Left lobe of liver (tissue), 2 donors: ENCODE data around the gene NTF3. TPM values are rescaled to one million over a fixed set of nuclear protein-coding genes. Genes with fewer than 3 reads are reported as not detected.

Source experiments
- ATAC-seq: fragments of 200-7000 bp; cut with Tn5 transposase; one replicate; pipeline ENCODE4 v1.9.1; 2020; ENCODE audit warnings: mild to moderate bottlenecking, moderate library complexity
- DNase-seq: peaks from one replicate; pipeline ENCODE4 v3.0.0-alpha.2; 2020; ENCODE audit warnings: low spot score
- total RNA-seq: library from RNA; stranded (reverse); gene quantifications from one replicate; pipeline ENCODE4 v1.2.1, GENCODE V29; 2021
- donor health status: DM: no; HTN: no; CAD: no; lungs with moderate emphysema.
- donor health status: DM: no; HTN: yes; CAD: no.

NTF3 gene
- total RNA-seq, 1 donor from 2014 or later = 4.6 TPM

- ATAC-seq (no peak), DNase-seq (no peak)
These were observed 986 bp upstream of the NTF3 start for GRCh38 chr12:5430641-5431603.

- peak; percentile 92 for DNase-seq
- ATAC-seq = peak; percentile 82
These were observed 1.4 kb downstream of the NTF3 start for GRCh38 chr12:5433081-5433844.

GRCh38 chr12:5433845-5434646 is 2.1 kb downstream of the NTF3 start:
- DNase-seq (no peak), ATAC-seq (no peak)

- ATAC-seq = no peak
- DNase-seq = no peak
These were observed 3.0 kb downstream of the NTF3 start for GRCh38 chr12:5434647-5435560.

- ATAC-seq (no peak), DNase-seq (no peak)
These were observed 5.3 kb downstream of the NTF3 start for GRCh38 chr12:5437182-5437583.

- DNase-seq (no peak), ATAC-seq (no peak)
These were observed 5.7 kb downstream of the NTF3 start for GRCh38 chr12:5437589-5437988.

GRCh38 chr12:5438671-5439200 is 6.8 kb downstream of the NTF3 start:
- ATAC-seq = no peak
- DNase-seq = no peak

- no peak for DNase-seq
- ATAC-seq = no peak
These were observed 7.5 kb downstream of the NTF3 start for GRCh38 chr12:5439371-5439771.

GRCh38 chr12:5439788-5440300 is 7.9 kb downstream of the NTF3 start:
- no peak for ATAC-seq

GRCh38 chr12:5440978-5441377 is 9.1 kb downstream of the NTF3 start:
- no peak for ATAC-seq

More at GRCh38 chr12:5439788-5440300, 7.9 kb downstream of the NTF3 start:
- DNase-seq = no peak

GRCh38 chr12:5441497-5442236 is 9.8 kb downstream of the NTF3 start:
- DNase-seq = peak; percentile 78
- ATAC-seq = peak; percentile 88

More at GRCh38 chr12:5440978-5441377, 9.1 kb downstream of the NTF3 start:
- DNase-seq = no peak

GRCh38 chr12:5442251-5443006 is 10.5 kb downstream of the NTF3 start:
- ATAC-seq (peak; percentile 86), DNase-seq (no peak)

- no peak for ATAC-seq
- no peak for DNase-seq
These were observed 12.6 kb downstream of the NTF3 start for GRCh38 chr12:5444520-5444919.

GRCh38 chr12:5447320-5447719 is 15.4 kb downstream of the NTF3 start:
- ATAC-seq (no peak), DNase-seq (no peak)

GRCh38 chr12:5451251-5451650 is 19.3 kb downstream of the NTF3 start:
- no peak for ATAC-seq
- no peak for DNase-seq

- ATAC-seq (no peak), DNase-seq (no peak)
These were observed 20.7 kb downstream of the NTF3 start for GRCh38 chr12:5452569-5452968.

GRCh38 chr12:5453466-5453865 is 21.6 kb downstream of the NTF3 start:
- no peak for ATAC-seq
- DNase-seq = no peak

- DNase-seq = no peak
- ATAC-seq = no peak
These were observed 23.1 kb downstream of the NTF3 start for GRCh38 chr12:5455045-5455444.
